Measurements from ENCODE around the gene GTF2IRD1. TPM values are rescaled to one million over a fixed set of nuclear protein-coding genes. Genes with fewer than 3 reads are reported as not detected.

GTF2IRD1 gene
- 16.3 TPM for total RNA-seq
- long read RNA-seq, partial matches to known transcripts = 6 of 21 reads
- long read RNA-seq, other reads (novel, unspliced or antisense) = 11 of 21 reads

- Histone ChIP-seq H3K4me1 (peaks cover 17% of the 10 kb centered on the region), H3K36me3 (no peaks in the 10 kb centered on the region), H3K4me3 (peak within 1 kb of the TSS; percentile 72), H3K9me3 (no peaks in the 10 kb centered on the region), H3K27me3 (ENCODE audit: low read depth) (no peaks in the 10 kb centered on the region), H3K27ac (peak within 1 kb of the TSS; percentile 77)
- ATAC-seq (peak; percentile 66 to 70), DNase-seq (peak; percentile 77)
- intact Hi-C loops (cut with DNase I) = no loop called here
- no peak for TF ChIP-seq CTCF (IDR thresholded peaks at IDR 0.05)
These were observed at the start of gene GTF2IRD1 for GRCh38 chr7:74453322-74454011. Gene GTF2IRD1, plus strand, starts transcription at chr7:74453906. Its CDS starts 54,175 bp downstream, at chr7:74508081.

GRCh38 chr7:74404388-74404700, 49.4 kb upstream of the GTF2IRD1 start:
- no peak overlapping the region for H3K4me3 ChIP-seq
- no peak overlapping the region for H3K27ac ChIP-seq
- peaks cover 45% of the 10 kb centered on the region for H3K36me3 ChIP-seq
- no peaks in the 10 kb centered on the region for H3K27me3 ChIP-seq (ENCODE audit: low read depth)
- ATAC-seq = no peak
- no peaks in the 10 kb centered on the region for H3K9me3 ChIP-seq
- no peak for TF ChIP-seq CTCF (IDR thresholded peaks at IDR 0.05)
- intact Hi-C loops (cut with DNase I) = loop anchor here (10.0 kb wide), 1 partner anchor 200 kb away; no protein-coding TSS in a partner anchor
- no peak for DNase-seq
- no peaks in the 10 kb centered on the region for H3K4me1 ChIP-seq

GRCh38 chr7:74404741-74405140, 49.0 kb upstream of the GTF2IRD1 start:
- H3K36me3 ChIP-seq = peaks cover 45% of the 10 kb centered on the region
- intact Hi-C loops (cut with DNase I) = loop anchor here (10.0 kb wide), 1 partner anchor 200 kb away; no protein-coding TSS in a partner anchor
- no peak for DNase-seq
- no peak for TF ChIP-seq CTCF (IDR thresholded peaks at IDR 0.05)
- H3K27me3 ChIP-seq (ENCODE audit: low read depth) = no peaks in the 10 kb centered on the region
- no peak overlapping the region for H3K27ac ChIP-seq
- no peak overlapping the region for H3K4me3 ChIP-seq
- ATAC-seq = no peak
- no peaks in the 10 kb centered on the region for H3K9me3 ChIP-seq
- H3K4me1 ChIP-seq = no peaks in the 10 kb centered on the region

GRCh38 chr7:74405191-74405898, 48.4 kb upstream of the GTF2IRD1 start:
- no peak for DNase-seq
- H3K27ac ChIP-seq = no peak overlapping the region
- H3K4me1 ChIP-seq = no peaks in the 10 kb centered on the region
- peak; percentile 40 for TF ChIP-seq CTCF (IDR thresholded peaks at IDR 0.05)
- peak in 1 of 2 donors; percentile 37 for ATAC-seq
- H3K36me3 ChIP-seq = peaks cover 43% of the 10 kb centered on the region
- H3K9me3 ChIP-seq = no peaks in the 10 kb centered on the region
- intact Hi-C loops (cut with DNase I) = loop anchor here (10.0 kb wide), 1 partner anchor 201 kb away; no protein-coding TSS in a partner anchor
- no peaks in the 10 kb centered on the region for H3K27me3 ChIP-seq (ENCODE audit: low read depth)
- H3K4me3 ChIP-seq = no peak overlapping the region

- no peak for DNase-seq
- no peak overlapping the region for H3K4me3 ChIP-seq
- no peaks in the 10 kb centered on the region for H3K27me3 ChIP-seq (ENCODE audit: low read depth)
- H3K9me3 ChIP-seq = no peaks in the 10 kb centered on the region
- intact Hi-C loops (cut with DNase I) = loop anchor here (10.0 kb wide), 1 partner anchor 201 kb away; no protein-coding TSS in a partner anchor
- ATAC-seq = no peak
- H3K4me1 ChIP-seq = no peaks in the 10 kb centered on the region
- TF ChIP-seq CTCF (IDR thresholded peaks at IDR 0.05) = no peak
- H3K36me3 ChIP-seq = peaks cover 38% of the 10 kb centered on the region
- H3K27ac ChIP-seq = no peak overlapping the region
These were observed 47.7 kb upstream of the GTF2IRD1 start for GRCh38 chr7:74405899-74406512.

Data from lower lobe of right lung (tissue), 2 donors.